HFF-Myc (cell line): Measurements from ENCODE around the gene PARD3.

Experiments used
- DNase-seq: peaks from one replicate; pipeline ENCODE4 v3.0.0-alpha.2; 2011; ENCODE audit warnings: low read depth; ENCODE audit errors: extremely low read depth
- H3K4me3 ChIP-seq: replicated peaks from 2 replicates; pipeline ENCODE4 v1.5.1; 2011; ENCODE audit warnings: low read depth, mild to moderate bottlenecking, control low read depth, low read length
- TF ChIP-seq, protein P1 (sequence below): IDR thresholded peaks from 2 replicates; pipeline ENCODE4 v1.5.1; 2012; ENCODE audit warnings: mild to moderate bottlenecking, low read depth, low read length, control low read depth; ENCODE audit errors: missing control alignments

PARD3 gene

GRCh38 chr10:34334908-34335307 is 480.2 kb downstream of the PARD3 start:
- no peak for DNase-seq
- no peak overlapping the region for H3K4me3 ChIP-seq
- TF ChIP-seq, protein P1, sequence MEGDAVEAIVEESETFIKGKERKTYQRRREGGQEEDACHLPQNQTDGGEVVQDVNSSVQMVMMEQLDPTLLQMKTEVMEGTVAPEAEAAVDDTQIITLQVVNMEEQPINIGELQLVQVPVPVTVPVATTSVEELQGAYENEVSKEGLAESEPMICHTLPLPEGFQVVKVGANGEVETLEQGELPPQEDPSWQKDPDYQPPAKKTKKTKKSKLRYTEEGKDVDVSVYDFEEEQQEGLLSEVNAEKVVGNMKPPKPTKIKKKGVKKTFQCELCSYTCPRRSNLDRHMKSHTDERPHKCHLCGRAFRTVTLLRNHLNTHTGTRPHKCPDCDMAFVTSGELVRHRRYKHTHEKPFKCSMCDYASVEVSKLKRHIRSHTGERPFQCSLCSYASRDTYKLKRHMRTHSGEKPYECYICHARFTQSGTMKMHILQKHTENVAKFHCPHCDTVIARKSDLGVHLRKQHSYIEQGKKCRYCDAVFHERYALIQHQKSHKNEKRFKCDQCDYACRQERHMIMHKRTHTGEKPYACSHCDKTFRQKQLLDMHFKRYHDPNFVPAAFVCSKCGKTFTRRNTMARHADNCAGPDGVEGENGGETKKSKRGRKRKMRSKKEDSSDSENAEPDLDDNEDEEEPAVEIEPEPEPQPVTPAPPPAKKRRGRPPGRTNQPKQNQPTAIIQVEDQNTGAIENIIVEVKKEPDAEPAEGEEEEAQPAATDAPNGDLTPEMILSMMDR = no peak

DNA sequence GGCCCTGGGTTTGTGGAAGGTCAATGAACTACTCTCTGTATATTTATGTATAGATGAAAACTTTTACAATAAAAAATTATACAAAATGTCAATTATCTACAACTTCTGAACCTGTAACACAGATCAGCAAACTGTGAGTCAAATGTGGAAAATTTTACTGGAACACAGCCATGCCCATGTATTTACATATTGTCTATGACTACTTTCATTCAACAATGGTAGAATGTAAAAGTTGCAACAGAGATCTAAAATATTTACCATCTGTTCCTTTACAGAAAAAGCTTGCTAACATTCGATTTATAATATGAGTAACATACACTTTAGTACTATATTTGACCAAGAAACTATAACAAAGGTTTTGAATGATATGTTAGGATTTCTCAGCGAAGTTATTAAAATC is 481.6 kb downstream of the PARD3 start:
- TF ChIP-seq, protein P1 = no peak
- H3K4me3 ChIP-seq = no peak overlapping the region
- DNase-seq = no peak

DNA sequence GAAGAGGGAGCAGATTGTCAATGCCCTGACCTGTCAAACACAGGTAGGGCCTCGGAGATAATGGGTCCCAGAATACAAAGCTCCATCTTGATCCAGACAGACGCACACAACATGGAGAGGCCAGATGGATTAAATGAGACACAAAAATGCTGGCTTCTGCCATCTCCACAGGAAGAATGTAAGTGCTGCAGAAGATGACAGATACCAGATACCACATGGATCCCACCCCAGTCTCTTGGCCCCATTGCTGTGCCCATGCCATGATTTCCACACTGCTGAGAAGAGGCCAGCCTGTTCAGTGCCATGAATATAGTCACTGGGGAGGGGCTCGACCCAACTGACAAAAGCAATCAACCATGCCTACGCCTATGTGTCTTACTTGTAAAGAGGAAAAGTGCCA is 487.9 kb downstream of the PARD3 start:
- TF ChIP-seq, protein P1 = no peak
- H3K4me3 ChIP-seq = no peak overlapping the region
- no peak for DNase-seq

- no peak for DNase-seq
- TF ChIP-seq, protein P1 = no peak
- no peak overlapping the region for H3K4me3 ChIP-seq
These were observed 491.9 kb downstream of the PARD3 start for GRCh38 chr10:34323192-34323591.

- H3K4me3 ChIP-seq = no peak overlapping the region
- TF ChIP-seq, protein P1 = no peak
- no peak for DNase-seq
These were observed 494.8 kb downstream of the PARD3 start for GRCh38 chr10:34320265-34320664.

- TF ChIP-seq, protein P1 = no peak
- no peak overlapping the region for H3K4me3 ChIP-seq
- peak; percentile 77 for DNase-seq
These were observed 495.8 kb downstream of the PARD3 start for GRCh38 chr10:34319197-34319846.

DNA sequence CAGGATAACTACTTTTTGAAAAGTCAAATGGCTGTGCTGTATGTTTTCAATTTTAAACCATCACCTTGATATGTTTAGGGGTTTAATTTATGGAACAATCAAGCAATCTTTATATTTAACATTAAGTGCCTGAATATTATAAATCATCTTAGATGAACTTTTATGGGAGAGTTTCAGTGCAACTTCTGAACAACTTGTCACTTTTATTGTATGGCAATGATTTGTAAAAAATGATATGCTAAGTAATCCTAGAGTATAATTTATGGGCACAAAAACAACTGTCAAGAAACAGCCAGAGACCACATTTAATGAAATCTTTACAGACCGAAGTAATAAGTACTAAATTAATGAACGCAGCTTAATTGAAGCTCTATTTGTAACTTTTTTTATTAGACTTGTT is 498.9 kb downstream of the PARD3 start:
- DNase-seq = no peak
- H3K4me3 ChIP-seq = no peak overlapping the region
- TF ChIP-seq, protein P1 = no peak
